D721Med (cell line): Measurements from ENCODE around the gene POLH.

Experiments used
- DNase-seq: peaks from one replicate; pipeline ENCODE4 v3.0.0; 2011; ENCODE audit warnings: low spot score; ENCODE audit not compliant: insufficient read length
- FAIRE-seq: peaks from 2 replicates; lab custom pipeline; 2011; peaks lifted over from hg19 to GRCh38; lab: Jason Lieb, UNC
- CTCF ChIP-seq: IDR thresholded peaks from 2 replicates; pipeline ENCODE4 v1.5.1; 2012; ENCODE audit warnings: mild to moderate bottlenecking, control low read depth; ENCODE audit not compliant: insufficient read depth; ENCODE audit errors: missing control alignments

POLH gene

DNA sequence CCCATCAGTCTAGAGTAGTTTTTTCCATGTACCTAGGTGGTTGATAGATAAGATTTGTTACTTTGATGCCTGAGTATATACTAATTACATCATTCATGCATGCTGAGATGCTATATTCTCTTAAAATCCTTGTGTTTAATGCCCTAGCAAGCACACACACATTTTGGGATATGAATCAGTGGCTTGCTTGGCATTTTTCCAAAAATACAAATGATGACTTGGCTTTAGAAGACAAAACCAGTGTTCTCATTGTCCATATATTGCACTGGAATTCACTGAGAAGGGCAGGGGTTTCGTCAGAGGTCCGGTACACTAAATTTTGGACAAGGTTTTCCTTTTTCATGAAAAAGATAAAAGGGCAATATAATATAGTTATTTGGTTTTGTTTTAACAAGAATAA lies 28.2 kb downstream of the POLH start:
- FAIRE-seq, result no peak
- no peak for TF ChIP-seq CTCF
- no peak for DNase-seq

- DNase-seq (no peak), FAIRE-seq (no peak)
- no peak for TF ChIP-seq CTCF
Observed at GRCh38 chr6:43606019-43606418, 30.0 kb downstream of the POLH start.

DNA sequence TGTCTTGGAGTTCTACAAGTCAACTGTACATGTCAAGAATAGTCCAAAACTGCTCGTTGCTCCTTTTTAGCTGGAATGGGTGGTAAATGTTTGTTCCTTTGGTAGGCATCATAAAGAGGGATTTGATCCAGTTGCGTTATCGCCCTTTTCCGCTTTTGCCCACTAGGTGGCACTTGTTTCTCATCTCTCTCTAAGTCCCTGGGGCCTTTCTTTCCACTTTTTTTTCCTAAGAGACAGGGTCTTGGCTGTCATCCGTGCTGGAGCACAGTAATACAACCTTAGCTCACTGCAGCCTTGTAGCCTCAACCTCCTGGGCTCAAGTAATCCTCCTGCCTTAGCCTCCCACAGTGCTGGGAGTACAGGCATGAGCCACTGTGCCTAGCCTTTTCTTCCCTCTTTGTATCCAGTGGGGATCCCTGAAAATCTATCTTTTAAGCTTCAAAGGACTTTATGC lies 32.4 kb downstream of the POLH start:
- peak; percentile 81 for TF ChIP-seq CTCF
- DNase-seq, result no peak
- peak; percentile 46 for FAIRE-seq

GRCh38 chr6:43608807-43609206 lies 32.8 kb downstream of the POLH start:
- no peak for DNase-seq

DNA sequence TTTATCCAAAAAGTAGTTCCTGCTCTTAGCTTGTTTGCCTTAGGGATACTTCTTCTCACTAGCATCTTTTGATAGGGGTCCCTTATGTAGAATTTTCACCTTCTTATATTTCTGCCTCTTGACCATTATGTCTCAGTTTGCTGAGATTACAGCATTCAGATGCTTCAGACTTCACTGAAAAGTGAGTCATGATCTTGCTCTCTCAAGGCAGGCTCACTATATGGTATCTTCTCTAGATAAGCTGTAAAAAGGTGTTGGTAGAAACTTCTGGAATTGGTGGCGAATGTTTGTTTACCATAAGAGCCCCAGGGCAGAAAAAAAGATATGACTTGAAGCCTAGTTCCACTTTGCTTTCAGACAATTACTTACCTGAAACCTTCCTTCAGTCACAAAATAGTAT lies 33.4 kb downstream of the POLH start:
- FAIRE-seq (no peak), DNase-seq (no peak)
- TF ChIP-seq CTCF, result no peak

More at GRCh38 chr6:43608807-43609206, 32.8 kb downstream of the POLH start:
- TF ChIP-seq CTCF, result no peak
- no peak for FAIRE-seq

GRCh38 chr6:43610431-43610830 lies 34.4 kb downstream of the POLH start:
- TF ChIP-seq CTCF, result no peak
- FAIRE-seq (no peak), DNase-seq (no peak)

DNA sequence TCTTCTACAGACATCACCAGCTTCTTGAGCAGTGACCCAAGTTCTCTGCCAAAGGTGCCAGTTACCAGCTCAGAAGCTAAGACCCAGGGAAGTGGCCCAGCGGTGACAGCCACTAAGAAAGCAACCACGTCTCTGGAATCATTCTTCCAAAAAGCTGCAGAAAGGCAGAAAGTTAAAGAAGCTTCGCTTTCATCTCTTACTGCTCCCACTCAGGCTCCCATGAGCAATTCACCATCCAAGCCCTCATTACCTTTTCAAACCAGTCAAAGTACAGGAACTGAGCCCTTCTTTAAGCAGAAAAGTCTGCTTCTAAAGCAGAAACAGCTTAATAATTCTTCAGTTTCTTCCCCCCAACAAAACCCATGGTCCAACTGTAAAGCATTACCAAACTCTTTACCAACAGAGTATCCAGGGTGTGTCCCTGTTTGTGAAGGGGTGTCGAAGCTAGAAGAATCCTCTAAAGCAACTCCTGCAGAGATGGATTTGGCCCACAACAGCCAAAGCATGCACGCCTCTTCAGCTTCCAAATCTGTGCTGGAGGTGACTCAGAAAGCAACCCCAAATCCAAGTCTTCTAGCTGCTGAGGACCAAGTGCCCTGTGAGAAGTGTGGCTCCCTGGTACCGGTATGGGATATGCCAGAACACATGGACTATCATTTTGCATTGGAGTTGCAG lies 37.9 kb downstream of the POLH start:
- no peak for DNase-seq
- no peak for FAIRE-seq
- TF ChIP-seq CTCF, result no peak
